GM19452 (cell line): Measurements from ENCODE around the gene HDX.
"Not testable (repeated sequence)": the region's sequence is repeated elsewhere in the genome, so short reads cannot be mapped to it uniquely, and the experiment has no call there.

ENCODE experiments used
- ATAC-seq: cut with Tn5 transposase; IDR thresholded peaks from one replicate; pipeline ENCODE4 v1.9.1; 2021; ENCODE audit not compliant: unreplicated experiment

HDX gene

DNA sequence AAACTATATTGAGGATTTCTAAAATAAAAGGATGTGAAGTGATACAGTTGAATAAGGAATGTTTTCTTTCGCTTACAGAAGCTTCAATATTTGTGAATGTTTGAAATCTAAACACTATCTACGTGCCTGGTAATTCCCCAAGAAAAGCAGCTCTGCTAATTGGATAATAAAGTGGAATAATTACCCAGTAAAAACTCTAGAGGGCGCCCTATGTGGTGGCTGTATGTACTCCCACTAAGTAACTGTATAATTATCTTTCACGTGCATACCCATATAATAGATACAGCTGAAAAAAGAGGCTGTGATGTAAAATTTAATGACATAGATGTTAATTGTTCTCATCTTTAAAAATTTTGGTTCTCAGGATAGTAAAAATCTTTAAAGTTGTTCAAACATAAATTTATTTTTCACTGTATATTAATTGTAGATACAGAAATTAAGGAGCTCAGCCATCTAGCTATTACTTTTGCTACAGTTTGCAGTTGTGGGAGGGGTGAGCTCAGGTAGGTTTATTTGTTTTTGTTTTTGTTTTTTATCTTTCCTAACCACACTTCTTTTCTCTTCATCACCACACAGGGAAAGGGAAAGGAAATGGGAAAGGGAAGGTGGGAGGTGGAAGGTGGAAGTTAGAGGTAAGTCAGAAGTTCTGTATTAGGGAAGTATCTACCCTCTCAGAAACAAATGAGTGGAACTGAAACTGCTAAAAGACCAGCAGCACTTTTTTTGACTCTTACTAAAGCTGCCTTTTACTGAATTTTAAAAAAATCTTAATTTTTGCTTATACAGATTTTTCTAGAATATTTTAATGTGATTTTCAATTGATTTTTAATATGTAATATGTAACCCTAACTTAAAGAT is 162.5 kb downstream of the HDX start:
- ATAC-seq: no peak

GRCh38 chrX:84336646-84337045 is 165.6 kb downstream of the HDX start:
- ATAC-seq: no peak

DNA sequence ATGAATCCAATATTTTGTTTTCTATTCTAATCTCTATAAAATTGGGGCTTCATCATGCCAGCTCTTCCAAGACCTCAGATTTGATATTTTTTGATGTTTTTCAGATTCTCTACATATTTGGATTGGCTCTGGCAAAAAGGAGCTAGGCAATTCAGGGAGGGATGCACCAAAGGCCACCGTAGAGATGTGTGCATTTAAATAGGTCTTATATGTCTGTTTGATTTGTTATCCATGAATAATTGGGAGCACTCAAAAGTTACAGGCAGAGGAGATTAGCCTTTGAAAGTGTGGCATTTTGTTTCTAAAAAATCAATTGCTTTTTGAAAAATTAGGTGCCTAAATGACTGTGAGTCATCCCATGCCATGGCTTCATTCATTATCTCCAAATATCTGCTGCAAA is 167.1 kb downstream of the HDX start:
- no peak for ATAC-seq

GRCh38 chrX:84322083-84322827 is 180.0 kb downstream of the HDX start:
- ATAC-seq: no peak

- ATAC-seq: no peak
Measured at GRCh38 chrX:84320614-84321013, 181.6 kb downstream of the HDX start.

GRCh38 chrX:84320023-84320422 is 182.2 kb downstream of the HDX start:
- no peak for ATAC-seq

GRCh38 chrX:84318661-84319060 is 183.6 kb downstream of the HDX start:
- no peak for ATAC-seq

DNA sequence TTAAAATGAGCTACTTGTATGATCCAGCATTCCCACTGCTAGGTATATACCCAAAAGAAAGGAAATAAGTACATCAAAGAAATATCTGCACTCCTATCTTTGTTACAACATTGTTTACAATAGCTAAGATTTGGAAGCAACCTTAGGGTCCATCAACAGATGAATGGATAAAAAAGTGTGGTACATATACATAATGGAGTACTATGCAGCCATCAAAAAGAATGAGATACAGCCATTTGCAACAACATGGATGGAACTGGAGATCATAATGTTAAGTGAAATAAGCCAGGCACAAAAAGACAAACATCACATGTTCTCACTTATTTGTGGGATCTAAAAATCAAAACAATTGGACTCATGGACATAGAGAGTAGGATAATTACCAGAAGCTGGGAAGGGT is 186.3 kb downstream of the HDX start:
- ATAC-seq: not testable (repeated sequence)
